HFF-Myc (cell line): ENCODE measurements around the gene SELENOV.
A peak's percentile ranks its signal among the peaks of the same experiment; 100 is the strongest.
"Not testable (repeated sequence)": the region's sequence is repeated elsewhere in the genome, so short reads cannot be mapped to it uniquely, and the experiment has no call there.

Experiments
- DNase-seq: peaks from one replicate; pipeline ENCODE4 v3.0.0-alpha.2; 2011; ENCODE audit warnings: low read depth; ENCODE audit errors: extremely low read depth
- H3K4me3 ChIP-seq: replicated peaks from 2 replicates; pipeline ENCODE4 v1.5.1; 2011; ENCODE audit warnings: low read depth, mild to moderate bottlenecking, control low read depth, low read length
- CTCF ChIP-seq: IDR thresholded peaks from 2 replicates; pipeline ENCODE4 v1.5.1; 2012; ENCODE audit warnings: mild to moderate bottlenecking, low read depth, low read length, control low read depth; ENCODE audit errors: missing control alignments

Gene SELENOV

GRCh38 chr19:39471756-39472536 is 43.0 kb upstream of the SELENOV start:
- no peak overlapping the region for H3K4me3 ChIP-seq
- TF ChIP-seq CTCF: no peak
- DNase-seq: no peak

GRCh38 chr19:39472746-39473442 is 42.0 kb upstream of the SELENOV start:
- H3K4me3 ChIP-seq: no peak overlapping the region
- TF ChIP-seq CTCF: no peak
- DNase-seq: no peak

GRCh38 chr19:39473443-39473960 is 41.4 kb upstream of the SELENOV start:
- DNase-seq: no peak
- no peak overlapping the region for H3K4me3 ChIP-seq
- no peak for TF ChIP-seq CTCF

- peak; percentile 92 for TF ChIP-seq CTCF
- no peak overlapping the region for H3K4me3 ChIP-seq
- DNase-seq: no peak
Measured at GRCh38 chr19:39474139-39474620, 40.8 kb upstream of the SELENOV start.

- no peak for TF ChIP-seq CTCF
- no peak overlapping the region for H3K4me3 ChIP-seq
- no peak for DNase-seq
Measured at GRCh38 chr19:39475748-39476147, 39.2 kb upstream of the SELENOV start.

- H3K4me3 ChIP-seq, DNase-seq: not testable (repeated sequence)
Measured at GRCh38 chr19:39479319-39479801, 35.6 kb upstream of the SELENOV start.

- no peak for DNase-seq
- peak overlapping the region; percentile 100 for H3K4me3 ChIP-seq
- TF ChIP-seq CTCF: no peak
Measured at GRCh38 chr19:39479916-39480315, 35.0 kb upstream of the SELENOV start.
